HG03520 (cell line): Measurements from ENCODE around the gene PXMP4.
A peak's percentile ranks its signal among the peaks of the same experiment; 100 is the strongest.

Source experiments
- ATAC-seq: cut with Tn5 transposase; IDR thresholded peaks from one replicate; pipeline ENCODE4 v1.9.1; 2021; ENCODE audit warnings: mild to moderate bottlenecking, moderate library complexity; ENCODE audit not compliant: unreplicated experiment

The PXMP4 gene

GRCh38 chr20:33670715-33671499 is 49.2 kb downstream of the PXMP4 start:
- ATAC-seq, result no peak

- no peak for ATAC-seq
These were observed 50.1 kb downstream of the PXMP4 start for GRCh38 chr20:33669873-33670640.

- ATAC-seq, result no peak
These were observed 50.9 kb downstream of the PXMP4 start for GRCh38 chr20:33669224-33669623.

- ATAC-seq, result no peak
These were observed 51.5 kb downstream of the PXMP4 start for GRCh38 chr20:33668466-33669155.

- peak; percentile 36 for ATAC-seq
These were observed 52.2 kb downstream of the PXMP4 start for GRCh38 chr20:33667676-33668465.

GRCh38 chr20:33667245-33667675 is 52.9 kb downstream of the PXMP4 start:
- ATAC-seq, result peak; percentile 4

GRCh38 chr20:33666293-33667244 is 53.5 kb downstream of the PXMP4 start, which contains the start of gene ACTL10:
Gene ACTL10 (plus strand): TSS chr20:33666943. CDS start chr20:33667498, 555 bp downstream.
- peak; percentile 63 for ATAC-seq

- ATAC-seq, result no peak
These were observed 55.4 kb downstream of the PXMP4 start for GRCh38 chr20:33664762-33665144.

GRCh38 chr20:33664085-33664761 is 55.9 kb downstream of the PXMP4 start:
- no peak for ATAC-seq

- ATAC-seq, result no peak
These were observed 56.7 kb downstream of the PXMP4 start for GRCh38 chr20:33663161-33664084.

- no peak for ATAC-seq
These were observed 57.9 kb downstream of the PXMP4 start, which contains the start of gene C20orf144 for GRCh38 chr20:33662172-33662571. Gene C20orf144 (plus strand): TSS chr20:33662327. CDS start chr20:33662346, 19 bp downstream.

GRCh38 chr20:33660685-33661058 is 59.4 kb downstream of the PXMP4 start:
- ATAC-seq, result no peak

- no peak for ATAC-seq
These were observed 60.0 kb downstream of the PXMP4 start for GRCh38 chr20:33660035-33660684.

- no peak for ATAC-seq
These were observed 60.6 kb downstream of the PXMP4 start for GRCh38 chr20:33659341-33660034.

GRCh38 chr20:33658929-33659328 is 61.2 kb downstream of the PXMP4 start:
- no peak for ATAC-seq

- no peak for ATAC-seq
These were observed 61.6 kb downstream of the PXMP4 start for GRCh38 chr20:33658510-33658909.

- no peak for ATAC-seq
These were observed 62.4 kb downstream of the PXMP4 start for GRCh38 chr20:33657704-33658095.
